Heart right ventricle (tissue), 16 donors: Measurements from ENCODE around the gene ZDHHC12. TPM values are rescaled to one million over a fixed set of nuclear protein-coding genes. Genes with fewer than 3 reads are reported as not detected.

Experiments
- ATAC-seq, 8 donors: fragments of 200-7000 bp; cut with Tn5 transposase; one replicate each; pipeline ENCODE4 v1.9.1; 2020; ENCODE audit warnings: mild to moderate bottlenecking in 8 of 8, moderate library complexity in 8 of 8, moderate number of reproducible peaks in 1 of 8
- DNase-seq, 2 donors: peaks; one replicate each; pipeline ENCODE4 v3.0.0-alpha.2; 2020
- H3K27ac ChIP-seq, 10 donors: fragments of 200-600 bp; sonication (generic) in 2 of 10; one replicate each; pipeline versions ENCODE4 v1.5.0 to v1.8.0; 2020 to 2022; ENCODE audit warnings: mild to moderate bottlenecking in 3 of 10
- H3K27me3 ChIP-seq, 7 donors: fragments of 200-600 bp; one replicate each; pipeline ENCODE4 v1.8.0; 2021 to 2022; ENCODE audit warnings: mild to moderate bottlenecking in 2 of 7
- H3K36me3 ChIP-seq, 9 donors: fragments of 200-600 bp; sonication (generic) in 1 of 9; one replicate each; pipeline versions ENCODE4 v1.5.0 to v1.8.0; 2020 to 2022; ENCODE audit warnings: mild to moderate bottlenecking in 2 of 9
- H3K4me1 ChIP-seq, 9 donors: fragments of 200-600 bp; sonication (generic) in 1 of 9; one replicate each; pipeline versions ENCODE4 v1.5.0 to v1.8.0; 2020 to 2022; ENCODE audit warnings: mild to moderate bottlenecking in 4 of 9
- H3K4me3 ChIP-seq, 10 donors: fragments of 200-600 bp; sonication (generic) in 2 of 10; one replicate each; pipeline versions ENCODE4 v1.5.0 to v1.8.0; 2020 to 2022; ENCODE audit warnings: mild to moderate bottlenecking in 7 of 10, moderate library complexity in 2 of 10
- H3K9me3 ChIP-seq, 11 donors: fragments of 200-600 bp in 10 of 11; sonication (generic) in 2 of 11; one replicate each; pipeline versions ENCODE4 v1.5.0 to v1.8.0; 2013 to 2022; ENCODE audit warnings: mild to moderate bottlenecking in 2 of 11, control low read depth in 1 of 11, moderate library complexity in 1 of 11
- CTCF ChIP-seq, 9 donors: fragments of 200-600 bp; sonication (generic) in 2 of 9; IDR thresholded peaks; one replicate each; pipeline versions ENCODE4 v1.5.0 to v1.8.0; 2021 to 2022; ENCODE audit warnings: antibody characterized with exemption in 9 of 9, mild to moderate bottlenecking in 5 of 9, moderate library complexity in 1 of 9
- WGBS, 2 donors: extraction: QIAGEN DNeasy Blood & Tissue Kit; methylation state at CpG; one replicate each; pipeline ENCODE4 v1.1.7; 2013; ENCODE audit warnings: inconsistent platforms in 1 of 2; 5-methylcytosine and 5-hydroxymethylcytosine counted together
- intact Hi-C, 10 donors: fragments of 100-400 bp; cut with DNase I; formaldehyde crosslinking; loops; one replicate each; pipeline versions ENCODE4 v1.11.1 to v1.14.2; 2022
- polyA plus RNA-seq, 2 donors: library from polyadenylated mRNA; stranded (reverse); fragments of 200-250 nt; gene quantifications; one replicate each; pipeline ENCODE4 v1.2.3, GENCODE V29; 2013
- total RNA-seq, 10 donors: library from RNA; stranded (reverse); fragmentation: NEBNext Ultra II Directional in 3 of 10; extraction: Animal tissue kit (Norgen Biotek cat#: 25700) in 3 of 10; gene quantifications; one replicate each; pipeline versions ENCODE4 v1.2.1 to v1.2.4, GENCODE V29; 2021 to 2023
- donor health status: Arrhythmogenic right ventricular cardiomyopathy.
- donor health status: ischemic (EF 13 %, LVEDD 7.1; RV severe dilation, severe dysfunction).
- donor health status: healthy with polysubstance abuse.
- donor health status: DM: no; HTN: yes; CAD: no.
- donor health status: DM: no; HTN: no; CAD: no.
- donor health status: ischemic (EF 25% LVEDD 6.9; RV normal size, moderate dysfunction).
- donor health status: ischemic (EF 25% LVEDD 5.7; RV mildly dilated, moderate dysfunction).
- donor health status: healthy.
- donor health status: DM: yes; HTN: yes; CAD: no.
- donor health status: Ischemic cardiomyopathy.
- donor health status: ischemic (EF 35%, LVEDD 5.7; RV mildly dilated, moderate dysfunction).
- donor health status: nonischemic (EF 11% LVEDD 7.7; RV severe dilation, severe dysfunction).
- donor health status: DM: yes; HTN: yes; CAD: no.
- donor health status: PGD.
- donor health status: ischemic (EF 29% LVEDD 5.4; RV normal size, mild dysfunction).
- donor health status: nonischemic (EF 23%, LVEDD 6.1; RV moderate dilation, normal function).

ZDHHC12 gene
- total and polyA plus RNA-seq, 12 donors, result 4.1 to 36.6 (median 6.2) TPM

GRCh38 chr9:128722380-128723351, 1.3 kb downstream of the ZDHHC12 start:
- Histone ChIP-seq H3K4me1 (peaks cover 0 to 25% (median 9%) of the 10 kb centered on the region in 9 donors), H3K27me3 (no peaks in the 10 kb centered on the region), H3K36me3 (peaks cover 0 to 27% (median 0%) of the 10 kb centered on the region in 9 donors), H3K4me3 (no peak overlapping the region), H3K9me3 (no peaks in the 10 kb centered on the region), H3K27ac (peak overlapping the region in 4 of 10 donors; percentile 23 to 86 (median 40))
- DNase-seq, result no peak
- 57 to 60% methylated on average over 9 of the region's 9 CpGs for WGBS, 2 donors
- intact Hi-C loops, result loop anchor here in 1 of 10 donors (2.0 kb wide), 1 partner anchor 16 kb away; no protein-coding TSS in a partner anchor
- ATAC-seq, result no peak
- TF ChIP-seq CTCF (IDR thresholded peaks at IDR 0.05), result no peak

- Histone ChIP-seq H3K9me3 (no peaks in the 10 kb centered on the region), H3K27ac (no peak overlapping the region), H3K27me3 (no peaks in the 10 kb centered on the region), H3K36me3 (peaks cover 0 to 30% (median 0%) of the 10 kb centered on the region in 9 donors), H3K4me3 (no peak overlapping the region), H3K4me1 (peaks cover 0 to 25% (median 9%) of the 10 kb centered on the region in 9 donors)
- intact Hi-C loops, result loop anchor here in 1 of 10 donors (2.0 kb wide), 1 partner anchor 15 kb away; no protein-coding TSS in a partner anchor
- no peak for DNase-seq
- ATAC-seq, result no peak
- no peak for TF ChIP-seq CTCF (IDR thresholded peaks at IDR 0.05)
- 89 to 94% methylated on average over 18 of the region's 18 CpGs for WGBS, 2 donors
These were observed 2.4 kb downstream of the ZDHHC12 start for GRCh38 chr9:128721487-128722010.

GRCh38 chr9:128720841-128721486, 3.0 kb downstream of the ZDHHC12 start:
- H3K9me3 ChIP-seq, result no peaks in the 10 kb centered on the region
- H3K4me1 ChIP-seq, result peaks cover 0 to 25% (median 9%) of the 10 kb centered on the region in 9 donors
- H3K4me3 ChIP-seq, result no peak overlapping the region
- no peak for ATAC-seq
- intact Hi-C loops, result no loop called here
- H3K36me3 ChIP-seq, result peaks cover 0 to 34% (median 0%) of the 10 kb centered on the region in 9 donors
- DNase-seq, result no peak
- no peak overlapping the region for H3K27ac ChIP-seq
- no peak for TF ChIP-seq CTCF (IDR thresholded peaks at IDR 0.05)
- 92 to 95% methylated on average over 22 of the region's 22 CpGs for WGBS, 2 donors
- H3K27me3 ChIP-seq, result no peaks in the 10 kb centered on the region
